ENCODE data around the gene OR1S2. TPM values are rescaled to one million over a fixed set of nuclear protein-coding genes. Genes with fewer than 3 reads are reported as not detected.
A peak's percentile ranks its signal among the peaks of the same experiment; 100 is the strongest.
"Not testable (repeated sequence)": the region's sequence is repeated elsewhere in the genome, so short reads cannot be mapped to it uniquely, and the experiment has no call there.

The OR1S2 gene
- total RNA-seq (2014; rRNA removed; shearing (Covaris generic)) (not detected in 2 replicates), polyA plus RNA-seq (2016; fragmentation: Nextera tagmentation; extraction: Ambion mirVana) (not detected in 2 replicates)

- Histone ChIP-seq H3K9ac (no peak within 1 kb of the TSS), H3K4me1 (ENCODE audit: insufficient read depth) (no peaks in the 10 kb centered on the region), H3K27me3 (replicated peaks; ENCODE audit: insufficient read depth) (no peaks in the 10 kb centered on the region), H3K4me3 (no peak within 1 kb of the TSS), H3K79me2 (ENCODE audit: insufficient read depth) (no peaks in the 10 kb centered on the region), H3K4me2 (ENCODE audit: unreplicated experiment) (no peak within 1 kb of the TSS), H3K9me3 (ENCODE audit: low read depth) (no peaks in the 10 kb centered on the region), H4K20me1 (ENCODE audit: insufficient read depth) (no peaks in the 10 kb centered on the region), H3K9me2 (ENCODE audit: insufficient read depth) (no peaks in the 10 kb centered on the region), H3K27ac (no peak within 1 kb of the TSS), H3F3A (ENCODE audit: insufficient read depth) (no peaks in the 10 kb centered on the region), H2AFZ (no peak within 1 kb of the TSS), H3K36me3 (ENCODE audit: low read depth) (no peaks in the 10 kb centered on the region)
- in situ Hi-C loops (cut with MboI): no loop called here
- TF ChIP-seq EZH2 (IDR thresholded peaks at IDR 0.05; ENCODE audit: insufficient read depth, poor library complexity, severe bottlenecking) (no peak), EZH2phosphoT487 (IDR thresholded peaks at IDR 0.05; ENCODE audit: insufficient read depth, low read depth) (no peak)
- DNase-seq: no peak
Observed at GRCh38 chr11:58204042-58204441, at the start of gene OR1S2. Gene OR1S2, minus strand, starts transcription at chr11:58204142. Its CDS starts 0 bp downstream, at chr11:58204142.

- no peak overlapping the region for H2AFZ ChIP-seq
- no peak for TF ChIP-seq EZH2 (IDR thresholded peaks at IDR 0.05; ENCODE audit: insufficient read depth, poor library complexity, severe bottlenecking)
- TF ChIP-seq EZH2phosphoT487 (IDR thresholded peaks at IDR 0.05; ENCODE audit: insufficient read depth, low read depth): no peak
- no peaks in the 10 kb centered on the region for H3K79me2 ChIP-seq (ENCODE audit: insufficient read depth)
- WGBS, 2 experiments (ENCODE audit: low coverage in 1 of 2, low lambda C conversion rate in 2 of 2, missing lambda C conversion rate in 2 of 2): 70 to 79% methylated on average over 2 of the region's 2 CpGs
- no peaks in the 10 kb centered on the region for H3F3A ChIP-seq (ENCODE audit: insufficient read depth)
- in situ Hi-C loops (cut with MboI): no loop called here
- no peaks in the 10 kb centered on the region for H3K36me3 ChIP-seq (ENCODE audit: low read depth)
- no peak overlapping the region for H3K4me3 ChIP-seq
- H3K4me2 ChIP-seq (ENCODE audit: unreplicated experiment): no peak overlapping the region
- H3K4me1 ChIP-seq (ENCODE audit: insufficient read depth): no peaks in the 10 kb centered on the region
- H3K27ac ChIP-seq: no peak overlapping the region
- H3K9me3 ChIP-seq (ENCODE audit: low read depth): no peaks in the 10 kb centered on the region
- H3K9ac ChIP-seq: no peak overlapping the region
- H3K9me2 ChIP-seq (ENCODE audit: insufficient read depth): no peaks in the 10 kb centered on the region
- DNase-seq: no peak
- no peaks in the 10 kb centered on the region for H3K27me3 ChIP-seq (replicated peaks; ENCODE audit: insufficient read depth)
- H4K20me1 ChIP-seq (ENCODE audit: insufficient read depth): no peaks in the 10 kb centered on the region
Observed at GRCh38 chr11:58243954-58244353, 40.0 kb upstream of the OR1S2 start.

- no peak overlapping the region for H2AFZ ChIP-seq
- H3K36me3 ChIP-seq (ENCODE audit: low read depth): no peaks in the 10 kb centered on the region
- DNase-seq: no peak
- H3K79me2 ChIP-seq (ENCODE audit: insufficient read depth): no peaks in the 10 kb centered on the region
- WGBS, 2 experiments (ENCODE audit: low coverage in 1 of 2, low lambda C conversion rate in 2 of 2, missing lambda C conversion rate in 2 of 2): 66 to 67% methylated on average over 32 of the region's 32 CpGs
- no peak overlapping the region for H3K4me3 ChIP-seq
- H3K9me3 ChIP-seq (ENCODE audit: low read depth): no peaks in the 10 kb centered on the region
- H4K20me1 ChIP-seq (ENCODE audit: insufficient read depth): no peaks in the 10 kb centered on the region
- H3K27ac ChIP-seq: no peak overlapping the region
- no peak for TF ChIP-seq EZH2phosphoT487 (IDR thresholded peaks at IDR 0.05; ENCODE audit: insufficient read depth, low read depth)
- no peaks in the 10 kb centered on the region for H3K27me3 ChIP-seq (replicated peaks; ENCODE audit: insufficient read depth)
- H3K4me1 ChIP-seq (ENCODE audit: insufficient read depth): no peaks in the 10 kb centered on the region
- in situ Hi-C loops (cut with MboI): no loop called here
- no peak overlapping the region for H3K9ac ChIP-seq
- H3K9me2 ChIP-seq (ENCODE audit: insufficient read depth): peaks cover 4% of the 10 kb centered on the region; the same call in 1 of the 2 replicates
- H3F3A ChIP-seq (ENCODE audit: insufficient read depth): no peaks in the 10 kb centered on the region
- H3K4me2 ChIP-seq (ENCODE audit: unreplicated experiment): no peak overlapping the region
Observed at GRCh38 chr11:58227956-58228615, 24.1 kb upstream of the OR1S2 start.

- H3K4me1 ChIP-seq (ENCODE audit: insufficient read depth): no peaks in the 10 kb centered on the region
Observed at GRCh38 chr11:58222721-58223120, 18.8 kb upstream of the OR1S2 start.

GRCh38 chr11:58216476-58216875, 12.5 kb upstream of the OR1S2 start:
- Histone ChIP-seq H3F3A (ENCODE audit: insufficient read depth) (no peaks in the 10 kb centered on the region), H2AFZ (no peak overlapping the region), H3K9ac (no peak overlapping the region), H3K27ac (no peak overlapping the region), H3K4me2 (ENCODE audit: unreplicated experiment) (no peak overlapping the region), H3K79me2 (ENCODE audit: insufficient read depth) (no peaks in the 10 kb centered on the region), H3K36me3 (ENCODE audit: low read depth) (no peaks in the 10 kb centered on the region), H4K20me1 (ENCODE audit: insufficient read depth) (no peaks in the 10 kb centered on the region), H3K9me2 (ENCODE audit: insufficient read depth) (no peaks in the 10 kb centered on the region), H3K4me3 (no peak overlapping the region), H3K4me1 (ENCODE audit: insufficient read depth) (no peaks in the 10 kb centered on the region), H3K9me3 (ENCODE audit: low read depth) (no peaks in the 10 kb centered on the region), H3K27me3 (replicated peaks; ENCODE audit: insufficient read depth) (no peaks in the 10 kb centered on the region)
- TF ChIP-seq EZH2 (IDR thresholded peaks at IDR 0.05; ENCODE audit: insufficient read depth, poor library complexity, severe bottlenecking) (no peak), EZH2phosphoT487 (IDR thresholded peaks at IDR 0.05; ENCODE audit: insufficient read depth, low read depth) (no peak)
- in situ Hi-C loops (cut with MboI): no loop called here
- no peak for DNase-seq

More at GRCh38 chr11:58222721-58223120, 18.8 kb upstream of the OR1S2 start:
- H3K9me3 ChIP-seq (ENCODE audit: low read depth): no peaks in the 10 kb centered on the region
- no peaks in the 10 kb centered on the region for H4K20me1 ChIP-seq (ENCODE audit: insufficient read depth)
- no peak overlapping the region for H3K4me3 ChIP-seq
- 42% methylated on average over 7 of the region's 7 CpGs for WGBS, 2 experiments (ENCODE audit: low coverage in 1 of 2, low lambda C conversion rate in 2 of 2, missing lambda C conversion rate in 2 of 2)
- no peak overlapping the region for H3K9ac ChIP-seq
- H3K79me2 ChIP-seq (ENCODE audit: insufficient read depth): no peaks in the 10 kb centered on the region
- no peak overlapping the region for H2AFZ ChIP-seq
- DNase-seq: peak; percentile 56
- in situ Hi-C loops (cut with MboI): no loop called here
- H3K4me2 ChIP-seq (ENCODE audit: unreplicated experiment): no peak overlapping the region
- TF ChIP-seq EZH2phosphoT487 (IDR thresholded peaks at IDR 0.05; ENCODE audit: insufficient read depth, low read depth) (no peak), EZH2 (IDR thresholded peaks at IDR 0.05; ENCODE audit: insufficient read depth, poor library complexity, severe bottlenecking) (no peak)
- H3F3A ChIP-seq (ENCODE audit: insufficient read depth): no peaks in the 10 kb centered on the region
- H3K36me3 ChIP-seq (ENCODE audit: low read depth): no peaks in the 10 kb centered on the region
- no peaks in the 10 kb centered on the region for H3K9me2 ChIP-seq (ENCODE audit: insufficient read depth)
- no peaks in the 10 kb centered on the region for H3K27me3 ChIP-seq (replicated peaks; ENCODE audit: insufficient read depth)
- no peak overlapping the region for H3K27ac ChIP-seq

GRCh38 chr11:58212420-58212819, 8.5 kb upstream of the OR1S2 start, which contains the start of gene OR1S1:
Gene OR1S1, plus strand, starts transcription at chr11:58212720.
- H3F3A ChIP-seq (ENCODE audit: insufficient read depth); H3K36me3 ChIP-seq (ENCODE audit: low read depth); H3K79me2 ChIP-seq (ENCODE audit: insufficient read depth); in situ Hi-C loops (cut with MboI); H3K4me3 ChIP-seq; DNase-seq; H3K4me2 ChIP-seq (ENCODE audit: unreplicated experiment); H3K27ac ChIP-seq; H3K4me1 ChIP-seq (ENCODE audit: insufficient read depth); H3K27me3 ChIP-seq (replicated peaks; ENCODE audit: insufficient read depth); H4K20me1 ChIP-seq (ENCODE audit: insufficient read depth); H3K9me2 ChIP-seq (ENCODE audit: insufficient read depth); H3K9ac ChIP-seq; H2AFZ ChIP-seq; H3K9me3 ChIP-seq (ENCODE audit: low read depth): not testable (repeated sequence)
- 19 to 28% methylated on average over 1 to 2 of the region's 2 CpGs for WGBS, 2 experiments (ENCODE audit: low coverage in 1 of 2, low lambda C conversion rate in 2 of 2, missing lambda C conversion rate in 2 of 2)
